Right kidney (tissue), 1 donor: ENCODE data around the gene FAM20C.
"Not testable (repeated sequence)": the region's sequence is repeated elsewhere in the genome, so short reads cannot be mapped to it uniquely, and the experiment has no call there.

Experiments used
- DNase-seq: peaks from one replicate; pipeline ENCODE4 v3.0.0-alpha.2; 2016

Gene FAM20C

DNA sequence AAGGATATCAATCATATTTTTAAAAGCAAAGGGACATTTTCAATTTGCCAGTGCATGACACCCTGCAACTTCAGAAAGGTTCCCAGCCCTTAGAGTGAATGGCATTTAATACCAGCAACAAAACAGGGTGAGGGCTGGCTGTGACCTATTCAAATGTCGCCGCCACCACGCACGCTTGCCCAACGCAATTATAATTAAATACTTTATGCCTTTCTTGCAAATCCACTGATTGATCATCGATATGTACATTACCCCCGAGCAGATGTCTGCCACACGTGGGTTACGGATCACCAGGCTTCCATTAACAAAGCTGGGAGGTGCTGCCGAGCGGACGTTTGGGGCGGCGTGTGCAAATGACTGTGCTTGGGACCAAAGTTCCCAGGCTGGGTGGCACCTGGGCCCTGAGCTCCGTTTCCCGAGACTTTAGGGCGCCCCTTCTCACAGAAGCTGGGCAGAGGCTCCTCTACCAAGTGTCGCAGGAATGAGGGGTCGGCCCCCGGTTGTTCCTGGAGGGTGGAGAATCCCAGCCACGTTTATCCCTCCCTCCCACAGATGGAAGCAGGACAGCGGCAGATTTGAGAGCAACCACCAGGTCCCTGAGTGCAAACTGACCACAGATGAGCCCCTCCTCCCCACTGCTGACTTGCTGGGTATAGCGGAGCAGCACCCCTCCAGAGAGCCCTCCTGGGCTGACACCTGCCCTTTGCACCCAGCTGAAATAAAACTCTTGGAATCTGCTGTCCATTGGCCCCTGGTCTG lies 101.5 kb downstream of the FAM20C start:
- DNase-seq: no peak

DNA sequence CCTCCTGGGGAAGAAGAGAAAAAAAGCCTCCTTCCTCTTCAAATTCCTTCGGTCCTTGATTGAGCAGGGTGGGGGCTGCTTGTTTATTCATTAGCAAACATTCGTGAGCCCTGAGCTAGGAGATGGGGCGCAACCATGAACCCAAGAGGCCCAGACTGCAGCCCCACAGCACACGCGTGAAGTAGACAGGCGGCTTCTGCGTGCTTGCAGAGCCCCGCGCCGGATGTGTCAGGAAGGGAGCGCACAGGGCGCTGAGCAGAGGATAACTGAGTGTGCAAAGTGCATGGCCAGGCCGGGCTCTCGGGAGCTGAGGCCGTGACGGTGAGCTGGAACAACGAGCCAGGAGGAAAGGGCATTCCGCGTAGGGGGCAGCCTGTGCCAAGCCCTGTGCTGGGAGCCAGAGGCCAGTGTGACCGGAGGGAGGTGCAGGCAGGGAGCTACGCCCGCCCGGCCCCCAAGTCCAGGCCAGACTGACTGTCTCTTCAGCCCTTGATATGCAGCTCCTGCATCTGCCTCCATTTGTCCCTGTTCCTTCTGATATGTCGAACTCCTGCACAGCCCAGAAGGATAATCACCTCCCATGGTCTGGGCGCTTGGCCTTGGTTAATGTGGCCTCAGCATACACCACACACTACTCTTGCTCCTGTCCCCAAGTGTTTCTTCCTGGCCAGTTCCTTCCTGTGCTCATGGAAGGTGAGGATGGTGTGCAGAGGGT lies 102.2 kb downstream of the FAM20C start:
- DNase-seq: no peak

GRCh38 chr7:295155-296154 lies 103.1 kb downstream of the FAM20C start:
- no peak for DNase-seq

GRCh38 chr7:296373-296945 lies 104.1 kb downstream of the FAM20C start:
- DNase-seq: no peak

- not testable (repeated sequence) for DNase-seq
These were observed 104.8 kb downstream of the FAM20C start for GRCh38 chr7:297141-297540.

DNA sequence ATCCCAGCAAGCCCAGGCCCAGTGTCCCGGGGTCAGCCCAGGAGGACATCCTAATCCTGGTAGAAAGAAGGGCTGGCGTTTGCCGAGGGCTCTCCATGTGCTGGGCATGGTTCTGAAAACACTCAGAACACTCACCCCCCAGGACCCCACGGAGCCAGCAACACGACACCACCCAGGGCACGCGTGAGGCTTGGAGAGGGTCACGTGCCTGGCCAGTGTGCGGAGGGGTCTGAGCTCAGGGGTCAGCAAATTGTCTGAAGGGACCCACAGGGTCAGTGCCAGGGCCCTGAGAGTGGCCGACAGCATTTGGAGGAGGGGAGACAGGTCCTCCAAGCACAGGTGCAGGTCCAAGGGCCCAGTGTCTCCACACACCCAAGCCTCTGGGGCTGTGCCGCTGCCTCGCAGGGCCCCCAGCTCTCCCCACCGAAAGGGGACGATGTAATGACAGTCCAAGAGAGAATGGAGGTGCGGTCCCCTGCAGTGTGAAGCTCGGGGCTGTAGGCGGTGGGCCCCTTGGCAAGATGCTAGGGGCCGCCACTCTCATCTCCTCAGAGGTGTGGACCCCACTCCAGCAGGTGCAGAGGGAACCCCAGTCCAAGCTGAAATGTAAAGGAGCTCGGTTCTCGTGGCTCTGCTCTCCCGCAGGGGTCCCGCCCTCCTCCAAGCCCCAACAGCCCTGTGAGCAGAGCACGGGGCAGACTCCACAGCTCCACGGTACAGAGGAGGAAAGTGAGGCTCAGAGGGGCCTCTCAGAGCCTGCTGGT lies 105.4 kb downstream of the FAM20C start:
- no peak for DNase-seq

DNA sequence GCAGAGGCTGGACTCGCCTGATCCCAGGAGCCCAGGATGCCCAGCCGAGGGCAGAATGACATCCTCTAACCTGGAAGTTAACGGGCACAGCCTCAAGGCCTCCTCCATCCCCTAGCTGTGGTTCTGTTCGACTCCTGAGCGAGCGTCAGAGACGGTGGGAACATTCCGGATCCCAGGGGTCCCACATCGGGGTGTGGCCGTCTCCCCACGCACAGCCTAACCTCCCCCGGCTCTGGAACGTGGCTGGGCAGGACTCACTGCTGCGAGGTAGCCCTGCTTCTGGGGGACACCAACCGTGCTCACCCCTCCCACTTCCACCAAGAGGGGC lies 106.0 kb downstream of the FAM20C start:
- DNase-seq: no peak

DNA sequence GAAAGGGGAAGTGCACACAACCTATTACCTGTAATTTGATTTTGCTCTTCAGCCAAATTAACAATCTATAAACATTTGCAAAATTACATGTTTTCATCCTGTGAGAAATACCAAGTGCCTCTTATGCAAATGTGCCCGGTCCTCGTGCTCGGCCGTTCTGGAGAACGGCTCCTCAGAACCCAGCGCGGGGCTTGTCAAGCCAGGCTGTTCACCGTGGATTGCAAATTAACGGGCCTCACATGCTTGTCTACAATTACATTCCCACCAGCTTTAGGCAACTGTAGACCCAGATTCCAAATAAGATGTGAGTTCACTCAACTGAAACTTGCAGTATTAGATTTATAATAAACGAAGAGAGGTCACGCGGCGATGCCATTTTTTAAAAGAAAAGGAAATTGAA lies 106.4 kb downstream of the FAM20C start:
- DNase-seq: no peak

DNA sequence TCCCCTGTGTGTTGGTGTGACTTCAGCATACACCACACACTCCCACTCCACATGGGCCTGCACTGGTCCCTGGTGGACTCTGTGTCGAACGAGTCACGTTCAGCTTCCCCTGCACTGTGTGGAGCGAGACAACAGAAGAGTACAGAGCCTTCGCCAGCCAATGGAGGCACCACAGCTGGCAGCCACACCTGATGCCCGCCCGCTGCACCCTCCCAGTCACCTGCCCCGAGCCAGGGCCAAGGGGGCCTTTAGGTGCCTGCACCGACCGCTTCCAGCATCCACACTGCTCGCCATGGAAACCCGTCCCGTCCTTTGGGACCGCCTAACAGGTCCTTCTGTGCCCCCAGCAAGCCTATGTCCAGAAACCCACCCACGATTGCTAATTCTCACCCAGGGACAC lies 106.8 kb downstream of the FAM20C start:
- no peak for DNase-seq

GRCh38 chr7:299628-300027 lies 107.3 kb downstream of the FAM20C start:
- DNase-seq: no peak

- no peak for DNase-seq
These were observed 107.7 kb downstream of the FAM20C start for GRCh38 chr7:300048-300447.

- no peak for DNase-seq
These were observed 108.3 kb downstream of the FAM20C start for GRCh38 chr7:300546-301290.

DNA sequence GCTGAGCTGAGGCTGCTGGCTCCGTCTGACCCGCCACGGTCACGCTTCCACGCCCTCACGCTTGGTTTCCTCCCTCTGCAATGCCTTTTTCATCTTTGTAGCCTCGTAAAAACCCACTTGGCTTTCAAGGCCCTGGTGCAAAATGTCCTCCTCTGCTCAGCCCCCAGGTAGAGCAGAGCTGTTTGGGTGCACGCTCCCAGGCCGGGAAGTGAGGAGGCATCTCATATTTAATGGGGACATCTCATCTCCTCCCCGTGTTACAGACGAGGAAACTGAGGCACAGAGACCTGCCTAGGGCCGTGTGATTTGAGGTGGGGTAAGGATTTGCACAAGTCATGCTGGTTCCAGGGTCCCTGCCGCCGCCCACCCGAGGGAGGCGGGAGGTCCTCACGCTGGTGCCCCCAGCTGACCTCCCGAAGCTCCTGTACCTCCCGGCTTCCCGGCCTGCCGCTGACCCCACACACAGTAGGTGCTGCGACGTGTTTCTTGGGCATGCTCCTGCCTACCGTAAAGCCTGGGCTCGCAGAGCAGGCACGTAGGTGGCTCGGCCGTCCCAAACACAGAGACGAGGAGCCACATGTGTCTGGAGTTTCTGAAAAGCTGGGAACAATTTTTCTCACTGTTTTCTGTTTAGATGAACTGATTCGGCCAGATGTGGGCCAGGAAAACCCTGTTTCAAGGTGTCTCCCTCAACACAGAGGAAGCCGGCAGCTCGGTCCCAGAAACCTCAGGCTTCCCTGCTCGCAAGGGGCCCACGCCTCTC lies 109.1 kb downstream of the FAM20C start:
- DNase-seq: no peak

DNA sequence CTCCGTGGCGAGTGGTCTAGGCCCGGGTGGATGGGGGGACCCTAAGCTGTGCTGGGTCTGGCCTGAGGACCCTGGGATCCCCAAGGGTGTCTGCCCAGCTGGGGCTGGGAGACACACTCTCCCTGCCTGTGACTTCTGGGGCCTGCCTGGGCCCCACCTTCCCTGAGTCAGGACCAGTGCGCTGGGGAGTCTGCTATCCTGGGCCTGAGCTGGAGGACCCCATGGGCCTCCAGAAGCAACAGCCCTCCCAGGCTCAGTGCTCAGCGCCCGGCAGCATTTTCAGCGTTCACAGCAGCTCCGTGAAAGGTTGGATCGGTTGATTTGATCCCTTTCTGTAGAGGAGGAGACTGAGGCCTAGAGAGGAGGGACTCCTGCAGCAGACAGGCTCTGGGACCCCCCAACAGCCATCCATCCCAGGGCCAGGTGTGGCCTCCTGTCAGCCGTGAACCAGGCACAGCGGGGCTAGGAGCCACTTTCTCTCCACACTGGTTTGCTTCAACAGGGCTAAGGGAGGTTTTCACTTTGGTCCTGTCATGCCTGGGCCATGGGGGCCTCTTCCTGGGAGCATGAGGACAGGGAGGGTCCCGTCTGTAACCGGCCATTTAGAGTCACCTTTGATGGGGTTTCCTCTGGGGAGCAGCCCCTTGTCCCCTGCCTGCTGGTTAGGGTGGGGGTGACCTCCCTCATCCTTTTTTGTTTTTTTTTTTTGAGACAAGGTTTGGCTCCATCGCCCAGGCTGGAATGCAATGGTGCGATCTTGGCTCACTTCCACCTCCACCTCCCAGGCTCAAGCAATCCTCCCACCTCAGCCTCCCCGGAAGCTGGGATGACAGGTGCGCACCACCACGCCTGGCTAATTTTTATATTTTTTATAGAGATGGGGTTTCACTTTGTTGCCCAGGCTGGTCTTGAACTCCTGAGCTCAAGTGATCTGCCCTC lies 110.0 kb downstream of the FAM20C start:
- no peak for DNase-seq

- no peak for DNase-seq
These were observed 111.1 kb downstream of the FAM20C start for GRCh38 chr7:303425-303824.

DNA sequence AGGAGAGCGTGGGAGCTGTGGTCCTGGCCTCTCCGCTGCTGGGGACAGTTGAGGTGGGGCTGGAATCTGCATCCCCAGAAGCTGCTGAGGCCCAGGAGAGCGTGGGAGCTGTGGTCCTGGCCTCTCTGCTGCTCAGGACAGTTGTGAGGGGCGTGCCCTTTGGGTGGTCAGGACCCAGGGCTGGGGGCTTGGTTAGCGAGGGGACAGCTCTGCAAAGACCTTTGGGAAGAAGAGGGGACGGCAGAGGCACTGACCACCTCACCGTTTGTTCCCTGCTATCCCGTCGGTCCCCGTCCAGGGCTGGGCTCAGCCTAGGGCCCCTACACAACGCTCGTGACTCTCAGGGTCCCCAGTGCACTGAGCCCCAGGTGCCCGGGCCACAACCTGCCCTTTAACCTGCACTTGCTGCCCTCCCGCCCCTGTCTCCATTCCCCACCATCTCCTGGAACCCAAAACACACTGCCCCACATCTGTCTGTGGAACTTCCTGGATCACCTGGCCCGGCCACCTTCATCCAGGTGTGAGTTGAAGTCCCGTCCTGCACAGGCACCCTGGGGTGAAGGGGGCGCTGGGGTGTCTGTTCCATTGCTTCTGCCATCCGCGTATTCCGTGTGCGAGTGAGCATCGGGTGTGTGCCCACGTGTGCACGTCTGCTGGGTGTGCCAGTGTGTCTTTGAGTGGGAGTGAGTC lies 111.7 kb downstream of the FAM20C start:
- no peak for DNase-seq

DNA sequence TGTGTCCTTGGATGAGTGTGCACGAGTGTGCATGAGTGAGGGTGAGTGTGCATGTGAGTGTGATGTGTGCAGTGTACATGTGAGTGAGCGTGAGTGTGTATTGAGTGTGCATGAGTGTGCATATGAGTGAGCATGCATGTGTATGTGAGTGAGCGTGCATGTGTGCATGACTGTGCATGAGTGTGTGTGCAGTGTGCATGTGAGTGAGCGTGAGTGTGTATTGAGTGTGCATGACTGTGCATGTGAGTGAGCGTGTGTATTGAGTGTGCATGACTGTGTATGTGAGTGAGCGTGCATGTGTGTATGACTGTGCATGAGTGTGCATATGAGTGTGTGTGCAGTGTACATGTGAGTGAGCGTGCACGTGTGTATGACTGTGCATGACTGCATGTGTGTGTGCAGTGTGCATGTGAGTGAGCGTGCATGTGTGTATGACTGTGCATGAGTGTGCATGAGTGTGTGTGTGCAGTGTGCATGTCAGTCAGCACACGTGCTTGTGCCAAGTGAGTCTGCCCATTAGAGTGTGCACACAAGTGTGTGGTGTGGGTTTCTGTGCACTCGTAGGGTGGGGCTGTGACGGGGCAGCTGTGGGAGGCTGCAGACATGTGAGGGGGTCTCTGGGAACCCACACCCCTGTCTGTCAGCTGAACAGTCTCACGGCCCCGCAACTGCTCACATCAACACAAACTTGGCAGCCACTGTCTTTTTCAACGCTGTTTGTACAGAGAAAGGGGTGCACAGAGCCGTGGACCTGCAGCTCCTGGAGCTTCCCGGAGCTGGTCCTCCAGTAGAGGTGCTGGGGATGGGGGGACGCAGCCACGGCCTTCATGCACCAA lies 112.4 kb downstream of the FAM20C start:
- DNase-seq: no peak
